ENCODE measurements around the gene MAP3K6.

Gene MAP3K6

GRCh38 chr1:27374362-27375086 lies 7.8 kb upstream of the MAP3K6 start, which contains the start of gene FCN3:
Gene FCN3, minus strand, starts transcription at chr1:27374824. Its CDS starts 6 bp downstream, at chr1:27374818.
- DNase-seq (ENCODE audit: low read depth) = no peak

GRCh38 chr1:27372808-27373690 lies 6.3 kb upstream of the MAP3K6 start:
- DNase-seq (ENCODE audit: low read depth) = no peak

GRCh38 chr1:27372022-27372807 lies 5.5 kb upstream of the MAP3K6 start:
- DNase-seq (ENCODE audit: low read depth) = no peak

GRCh38 chr1:27368869-27369582 lies 2.3 kb upstream of the MAP3K6 start:
- no peak for DNase-seq (ENCODE audit: low read depth)

GRCh38 chr1:27367160-27367650 lies 444 bp upstream of the MAP3K6 start:
- DNase-seq (ENCODE audit: low read depth) = no peak

GRCh38 chr1:27366113-27366410 lies 699 bp downstream of the MAP3K6 start:
- DNase-seq (ENCODE audit: low read depth) = peak; percentile 53

GRCh38 chr1:27365372-27366112 lies 1.2 kb downstream of the MAP3K6 start:
- DNase-seq (ENCODE audit: low read depth) = peak; percentile 69

GRCh38 chr1:27364696-27365371 lies 1.9 kb downstream of the MAP3K6 start:
- DNase-seq (ENCODE audit: low read depth) = no peak

- no peak for DNase-seq (ENCODE audit: low read depth)
Observed at GRCh38 chr1:27363766-27364695, 2.7 kb downstream of the MAP3K6 start.

GRCh38 chr1:27361553-27361952 lies 5.2 kb downstream of the MAP3K6 start:
- DNase-seq (ENCODE audit: low read depth) = no peak

GRCh38 chr1:27361044-27361402 lies 5.7 kb downstream of the MAP3K6 start:
- no peak for DNase-seq (ENCODE audit: low read depth)

- DNase-seq (ENCODE audit: low read depth) = no peak
Observed at GRCh38 chr1:27360159-27361043, 6.4 kb downstream of the MAP3K6 start.

- DNase-seq (ENCODE audit: low read depth) = no peak
Observed at GRCh38 chr1:27359822-27360158, 7.0 kb downstream of the MAP3K6 start.

- no peak for DNase-seq (ENCODE audit: low read depth)
Observed at GRCh38 chr1:27358928-27359313, 7.8 kb downstream of the MAP3K6 start.

- no peak for DNase-seq (ENCODE audit: low read depth)
Observed at GRCh38 chr1:27358038-27358927, 8.5 kb downstream of the MAP3K6 start.

- peak; percentile 67 for DNase-seq (ENCODE audit: low read depth)
Observed at GRCh38 chr1:27357281-27358037, 9.3 kb downstream of the MAP3K6 start.
